ENCODE measurements around the gene OBP2A. TPM values are rescaled to one million over a fixed set of nuclear protein-coding genes. Genes with fewer than 3 reads are reported as not detected.
"Not testable (repeated sequence)": the region's sequence is repeated elsewhere in the genome, so short reads cannot be mapped to it uniquely, and the experiment has no call there.

The OBP2A gene
- total RNA-seq, 5 donors from 2014 or later (not counting 1 experiment from before 2014, with no cell fraction given), result not detected

DNA sequence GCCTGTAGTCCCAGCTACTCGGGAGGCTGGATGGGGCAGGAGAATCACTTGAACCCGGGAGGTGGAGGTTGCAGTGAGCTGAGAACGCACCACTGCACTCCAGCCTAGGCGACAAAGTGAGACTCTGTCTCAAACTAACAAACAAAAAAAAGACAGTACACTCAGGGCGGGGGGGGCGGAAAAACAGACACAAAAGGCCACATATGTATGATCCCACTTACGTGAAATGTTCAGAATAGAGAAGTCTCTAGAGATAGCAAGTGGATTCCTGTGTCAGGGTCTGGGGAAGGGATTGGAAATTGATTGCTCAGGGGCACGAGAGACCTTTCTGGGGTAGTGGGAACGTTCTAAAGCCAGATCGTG, 33.7 kb upstream of the OBP2A start:
- Mint-ChIP-seq H3K36me3 (peaks cover 6% of the 10 kb centered on the region), H3K9me3 (peaks cover 6 to 16% (median 9%) of the 10 kb centered on the region in 3 donors), H3K27me3 (peaks cover 0 to 3% of the 10 kb centered on the region in 2 donors), H3K4me3 (no peak overlapping the region), H3K4me1 (peaks cover 0 to 4% (median 0%) of the 10 kb centered on the region in 3 donors), H3K27ac (no peak overlapping the region)
- WGBS (ENCODE audit: insufficient coverage), result 90% methylated on average over 6 of the region's 10 CpGs
- DNase-seq (no peak), ATAC-seq (replicated peaks in 1 of 4) (no peak)
- no peak overlapping the region for H3K4me3 ChIP-seq (ENCODE audit: control insufficient read depth in 1 of 2, extremely low read depth in 1 of 2, low read length in 1 of 2)
- no peak overlapping the region for H3K27ac ChIP-seq (ENCODE audit: low read length)
- POLR2A ChIA-PET, result no interaction called here
- H3K27me3 ChIP-seq (replicated peaks in 1 of 2; ENCODE audit: control insufficient read depth in 2 of 2, extremely low read depth in 1 of 2, insufficient read depth in 2 of 2, low read length in 1 of 2), result peaks cover 0 to 16% of the 10 kb centered on the region in 2 experiments
- no peaks in the 10 kb centered on the region for H3K9me3 ChIP-seq
- no peaks in the 10 kb centered on the region for H3K36me3 ChIP-seq (ENCODE audit: control insufficient read depth in 2 of 2, extremely low read depth in 1 of 2, insufficient read depth in 1 of 2, low read length in 1 of 2)
- no peaks in the 10 kb centered on the region for H3K4me1 ChIP-seq (ENCODE audit: control insufficient read depth in 1 of 2, extremely low read depth in 1 of 2, insufficient read depth in 2 of 2, low read length in 2 of 2)
- CTCF ChIA-PET, result no interaction called here

DNA sequence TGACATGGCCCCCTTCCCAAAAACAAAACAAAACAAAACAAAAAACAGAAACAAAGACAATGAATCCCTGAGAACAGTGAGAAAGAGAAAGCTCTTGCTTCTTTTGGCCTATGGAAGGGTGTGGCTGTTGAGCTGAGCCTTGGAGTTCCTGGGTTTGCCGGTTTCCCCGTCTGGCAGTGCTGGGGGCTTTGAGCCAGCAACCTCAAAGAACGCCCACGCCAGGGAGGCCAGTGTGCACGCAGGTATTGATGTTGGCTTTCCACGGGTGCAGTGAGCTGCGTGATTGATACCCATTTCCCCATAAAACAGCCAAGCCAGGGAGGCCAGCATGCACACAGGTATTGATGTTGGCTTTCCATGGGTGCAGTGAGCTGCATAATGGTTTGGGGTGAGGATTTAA, 33.0 kb upstream of the OBP2A start:
- H3K4me3 Mint-ChIP-seq, result no peak overlapping the region
- no peak overlapping the region for H3K27ac Mint-ChIP-seq
- Histone ChIP-seq H3K36me3 (ENCODE audit: control insufficient read depth in 2 of 2, extremely low read depth in 1 of 2, insufficient read depth in 1 of 2, low read length in 1 of 2) (no peaks in the 10 kb centered on the region), H3K27ac (ENCODE audit: low read length) (no peak overlapping the region), H3K4me1 (ENCODE audit: control insufficient read depth in 1 of 2, extremely low read depth in 1 of 2, insufficient read depth in 2 of 2, low read length in 2 of 2) (no peaks in the 10 kb centered on the region), H3K9me3 (no peaks in the 10 kb centered on the region), H3K27me3 (replicated peaks in 1 of 2; ENCODE audit: control insufficient read depth in 2 of 2, extremely low read depth in 1 of 2, insufficient read depth in 2 of 2, low read length in 1 of 2) (peaks cover 0 to 16% of the 10 kb centered on the region in 2 experiments), H3K4me3 (ENCODE audit: control insufficient read depth in 1 of 2, extremely low read depth in 1 of 2, low read length in 1 of 2) (no peak overlapping the region)
- WGBS (ENCODE audit: insufficient coverage), result 60% methylated on average over 2 of the region's 7 CpGs
- ChIA-PET CTCF (no interaction called here), POLR2A (no interaction called here)
- peaks cover 5 to 6% of the 10 kb centered on the region in 2 donors for H3K27me3 Mint-ChIP-seq
- peaks cover 6% of the 10 kb centered on the region for H3K36me3 Mint-ChIP-seq
- H3K9me3 Mint-ChIP-seq, result peaks cover 6 to 14% (median 9%) of the 10 kb centered on the region in 3 donors
- no peak for DNase-seq
- no peak for ATAC-seq (replicated peaks in 1 of 4)
- peaks cover 0 to 4% (median 0%) of the 10 kb centered on the region in 3 donors for H3K4me1 Mint-ChIP-seq

DNA sequence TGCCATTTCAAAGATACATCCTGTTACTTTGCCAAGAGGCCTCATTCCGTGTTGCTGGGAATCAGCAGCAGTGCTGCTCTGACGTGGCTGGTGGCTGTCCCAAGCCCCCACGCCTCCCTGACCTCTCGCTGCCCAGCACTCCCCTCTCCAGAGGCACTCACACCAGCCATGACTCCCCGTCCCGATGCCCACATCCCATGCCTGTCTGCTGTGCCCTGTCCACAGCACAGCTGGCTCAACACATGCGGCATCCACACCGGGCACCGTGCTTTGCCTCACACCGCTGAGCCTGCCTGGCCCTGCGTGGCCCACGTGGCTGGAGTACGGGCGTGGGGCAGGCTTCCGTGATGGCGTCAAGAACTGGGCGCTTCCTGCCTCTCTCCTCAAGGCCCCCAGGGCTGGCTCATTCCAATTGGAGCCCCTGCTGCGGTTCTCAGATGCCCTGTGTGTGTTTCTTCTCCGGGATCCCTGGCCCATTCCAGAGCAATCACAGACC, 32.5 kb upstream of the OBP2A start:
- no peaks in the 10 kb centered on the region for H3K4me1 ChIP-seq (ENCODE audit: control insufficient read depth in 1 of 2, extremely low read depth in 1 of 2, insufficient read depth in 2 of 2, low read length in 2 of 2)
- Mint-ChIP-seq H3K27ac (no peak overlapping the region), H3K27me3 (peaks cover 5 to 6% of the 10 kb centered on the region in 2 donors), H3K4me3 (no peak overlapping the region), H3K36me3 (peaks cover 6% of the 10 kb centered on the region), H3K4me1 (peaks cover 0 to 4% (median 0%) of the 10 kb centered on the region in 3 donors), H3K9me3 (peaks cover 6 to 11% (median 9%) of the 10 kb centered on the region in 3 donors)
- H3K4me3 ChIP-seq (ENCODE audit: control insufficient read depth in 1 of 2, extremely low read depth in 1 of 2, low read length in 1 of 2), result no peak overlapping the region
- no peak overlapping the region for H3K27ac ChIP-seq (ENCODE audit: low read length)
- no peak for DNase-seq
- POLR2A ChIA-PET, result no interaction called here
- WGBS (ENCODE audit: insufficient coverage), result 85% methylated on average over 18 of the region's 19 CpGs
- no peaks in the 10 kb centered on the region for H3K36me3 ChIP-seq (ENCODE audit: control insufficient read depth in 2 of 2, extremely low read depth in 1 of 2, insufficient read depth in 1 of 2, low read length in 1 of 2)
- no peak for ATAC-seq (replicated peaks in 1 of 4)
- CTCF ChIA-PET, result no interaction called here
- H3K9me3 ChIP-seq, result no peaks in the 10 kb centered on the region
- peaks cover 0 to 14% of the 10 kb centered on the region in 2 experiments for H3K27me3 ChIP-seq (replicated peaks in 1 of 2; ENCODE audit: control insufficient read depth in 2 of 2, extremely low read depth in 1 of 2, insufficient read depth in 2 of 2, low read length in 1 of 2)

DNA sequence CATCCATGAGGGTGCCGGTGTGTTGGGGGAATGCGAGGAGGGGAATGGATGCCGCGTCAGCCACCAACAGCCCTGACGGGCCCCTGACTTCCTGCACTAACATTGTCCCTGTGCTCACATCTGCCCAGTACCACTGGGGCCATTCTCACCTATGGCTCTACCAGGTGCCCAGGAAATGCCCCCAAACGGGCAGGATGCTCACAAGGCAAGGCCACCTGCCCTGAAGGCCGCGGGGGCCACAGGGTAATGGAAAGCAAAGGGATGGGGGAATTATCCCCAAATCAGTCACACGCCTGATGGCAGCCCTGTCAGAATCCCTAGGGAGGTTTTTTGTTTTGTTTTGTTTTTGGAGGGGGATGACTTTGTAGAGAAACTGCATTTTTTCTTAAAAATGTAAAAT, 32.0 kb upstream of the OBP2A start:
- H3K4me1 Mint-ChIP-seq; H3K36me3 ChIP-seq (ENCODE audit: control insufficient read depth in 2 of 2, extremely low read depth in 1 of 2, insufficient read depth in 1 of 2, low read length in 1 of 2); POLR2A ChIA-PET; H3K4me3 Mint-ChIP-seq; CTCF ChIA-PET; H3K4me3 ChIP-seq (ENCODE audit: control insufficient read depth in 1 of 2, extremely low read depth in 1 of 2, low read length in 1 of 2); H3K27ac ChIP-seq (ENCODE audit: low read length); H3K9me3 Mint-ChIP-seq; H3K4me1 ChIP-seq (ENCODE audit: control insufficient read depth in 1 of 2, extremely low read depth in 1 of 2, insufficient read depth in 2 of 2, low read length in 2 of 2); H3K27me3 Mint-ChIP-seq; H3K9me3 ChIP-seq; ATAC-seq (replicated peaks in 1 of 4); H3K36me3 Mint-ChIP-seq; H3K27ac Mint-ChIP-seq: not testable (repeated sequence)
- peak in 1 of 35 experiments; percentile 10 for DNase-seq
- no CpG with 5 or more reads among the region's 9 CpGs for WGBS (ENCODE audit: insufficient coverage)
- H3K27me3 ChIP-seq (replicated peaks in 1 of 2; ENCODE audit: control insufficient read depth in 2 of 2, extremely low read depth in 1 of 2, insufficient read depth in 2 of 2, low read length in 1 of 2), result peaks cover 0 to 12% of the 10 kb centered on the region in 2 experiments

DNA sequence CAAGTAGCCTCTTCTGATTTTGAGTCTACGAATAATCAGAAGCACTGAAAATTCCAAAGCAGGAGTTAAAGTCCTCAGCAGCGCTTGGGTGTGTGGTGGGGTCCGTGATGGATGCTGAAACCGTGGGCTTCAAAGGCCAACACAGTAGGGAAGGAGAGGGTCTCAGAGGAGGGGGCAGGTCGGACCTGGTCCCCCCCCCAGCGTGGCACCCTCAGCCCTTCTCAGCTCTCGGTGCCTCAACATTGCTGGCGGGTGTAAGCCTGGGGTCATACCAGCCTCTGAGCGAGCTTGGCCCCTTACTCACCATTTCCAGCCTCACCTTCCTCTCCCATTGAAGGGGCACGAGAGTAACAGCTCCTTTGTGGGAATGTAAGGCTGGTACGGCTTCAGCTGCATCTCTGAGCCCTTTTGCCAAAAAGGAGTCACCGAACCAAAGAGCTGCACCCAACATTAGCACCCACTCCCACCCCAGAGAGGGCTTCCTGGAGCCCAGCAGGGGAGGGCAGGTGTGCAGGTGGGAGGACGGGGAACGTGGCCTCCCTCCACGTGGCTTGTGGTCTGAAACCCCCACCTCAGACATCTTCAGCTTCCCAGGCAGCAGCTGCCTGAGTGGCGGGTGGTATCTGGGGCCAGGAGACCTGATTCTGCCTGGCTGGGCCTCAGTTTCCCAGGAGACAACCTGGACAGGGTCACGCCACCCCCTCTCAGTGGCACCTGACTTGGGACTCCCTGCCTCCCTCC, 31.4 kb upstream of the OBP2A start:
- H3K27ac Mint-ChIP-seq, result no peak overlapping the region
- peak in 1 of 35 experiments; percentile 13 for DNase-seq
- ATAC-seq (replicated peaks in 1 of 4), result no peak
- H3K9me3 Mint-ChIP-seq, result peaks cover under 1 to 2% (median 1%) of the 10 kb centered on the region in 3 donors
- peaks cover 0 to 4% (median 0%) of the 10 kb centered on the region in 3 donors for H3K4me1 Mint-ChIP-seq
- 63% methylated on average over 6 of the region's 17 CpGs for WGBS (ENCODE audit: insufficient coverage)
- Histone ChIP-seq H3K27me3 (replicated peaks in 1 of 2; ENCODE audit: control insufficient read depth in 2 of 2, extremely low read depth in 1 of 2, insufficient read depth in 2 of 2, low read length in 1 of 2) (peaks cover 0 to 12% of the 10 kb centered on the region in 2 experiments), H3K27ac (ENCODE audit: low read length) (no peak overlapping the region), H3K9me3 (no peaks in the 10 kb centered on the region), H3K4me3 (ENCODE audit: control insufficient read depth in 1 of 2, extremely low read depth in 1 of 2, low read length in 1 of 2) (no peak overlapping the region), H3K4me1 (ENCODE audit: control insufficient read depth in 1 of 2, extremely low read depth in 1 of 2, insufficient read depth in 2 of 2, low read length in 2 of 2) (no peaks in the 10 kb centered on the region), H3K36me3 (ENCODE audit: control insufficient read depth in 2 of 2, extremely low read depth in 1 of 2, insufficient read depth in 1 of 2, low read length in 1 of 2) (no peaks in the 10 kb centered on the region)
- CTCF ChIA-PET, result no interaction called here
- no peak overlapping the region for H3K4me3 Mint-ChIP-seq
- POLR2A ChIA-PET, result no interaction called here
- peaks cover 4 to 5% of the 10 kb centered on the region in 2 donors for H3K27me3 Mint-ChIP-seq
- peaks cover under 1% of the 10 kb centered on the region for H3K36me3 Mint-ChIP-seq

DNA sequence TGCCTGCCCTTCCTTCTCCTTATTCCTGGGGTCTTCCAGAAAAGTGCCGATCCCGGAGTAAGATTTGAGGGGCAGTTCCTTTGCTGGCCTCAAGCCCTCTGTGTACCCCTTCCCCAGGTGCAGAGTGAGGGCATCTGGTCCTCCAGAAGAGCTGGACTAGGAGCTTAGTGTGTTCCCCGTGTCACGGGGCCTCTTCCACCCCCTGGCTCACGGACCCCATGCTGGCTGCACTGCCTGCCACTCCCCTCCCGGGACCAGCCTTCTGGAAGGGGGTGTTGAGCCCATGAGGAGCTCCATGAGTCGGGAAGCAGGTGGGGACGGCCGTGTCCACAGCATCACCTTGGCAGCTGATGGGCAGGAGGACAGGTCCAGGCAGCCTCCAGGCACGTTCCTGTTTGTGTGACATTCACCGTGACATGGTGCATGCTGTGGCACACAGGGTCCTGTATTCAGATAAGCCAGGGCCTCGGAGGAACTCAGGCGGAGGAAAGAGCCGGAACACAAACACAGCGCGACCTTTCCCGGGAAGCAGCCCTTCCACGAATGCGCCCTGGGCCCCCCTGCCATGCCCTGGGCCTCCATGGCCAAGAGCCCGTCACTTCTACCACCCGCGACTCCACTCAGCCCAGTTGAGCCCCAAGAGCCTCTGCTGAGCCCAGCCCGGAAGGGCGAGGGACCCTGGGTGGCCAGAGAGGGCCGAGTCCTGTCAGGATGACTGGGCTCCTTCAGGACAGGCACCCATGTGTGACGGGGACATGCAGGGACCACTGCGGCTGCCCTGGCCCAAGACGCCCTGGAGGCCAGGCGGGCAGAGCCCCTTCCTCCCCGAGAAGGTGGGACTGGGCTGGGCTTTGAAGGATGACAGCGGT, 30.6 kb upstream of the OBP2A start:
- WGBS (ENCODE audit: insufficient coverage), result 85% methylated on average over 22 of the region's 31 CpGs
- no peaks in the 10 kb centered on the region for H3K36me3 Mint-ChIP-seq
- CTCF ChIA-PET, result no interaction called here
- H3K27me3 Mint-ChIP-seq, result peaks cover 4 to 6% of the 10 kb centered on the region in 2 donors
- Histone ChIP-seq H3K27me3 (replicated peaks in 1 of 2; ENCODE audit: control insufficient read depth in 2 of 2, extremely low read depth in 1 of 2, insufficient read depth in 2 of 2, low read length in 1 of 2) (peaks cover 0 to 12% of the 10 kb centered on the region in 2 experiments), H3K4me1 (ENCODE audit: control insufficient read depth in 1 of 2, extremely low read depth in 1 of 2, insufficient read depth in 2 of 2, low read length in 2 of 2) (no peaks in the 10 kb centered on the region), H3K9me3 (no peaks in the 10 kb centered on the region), H3K4me3 (ENCODE audit: control insufficient read depth in 1 of 2, extremely low read depth in 1 of 2, low read length in 1 of 2) (no peak overlapping the region), H3K36me3 (ENCODE audit: control insufficient read depth in 2 of 2, extremely low read depth in 1 of 2, insufficient read depth in 1 of 2, low read length in 1 of 2) (no peaks in the 10 kb centered on the region), H3K27ac (ENCODE audit: low read length) (no peak overlapping the region)
- H3K9me3 Mint-ChIP-seq, result no peaks in the 10 kb centered on the region
- peaks cover 0 to 4% (median 0%) of the 10 kb centered on the region in 3 donors for H3K4me1 Mint-ChIP-seq
- POLR2A ChIA-PET, result no interaction called here
- H3K27ac Mint-ChIP-seq, result no peak overlapping the region
- DNase-seq (peak in 1 of 35 experiments; percentile 17), ATAC-seq (replicated peaks in 1 of 4) (no peak)
- no peak overlapping the region for H3K4me3 Mint-ChIP-seq
